Right lobe of liver (tissue), 6 donors: ENCODE data around the gene VENTX. TPM values are rescaled to one million over a fixed set of nuclear protein-coding genes. Genes with fewer than 3 reads are reported as not detected.
A peak's percentile ranks its signal among the peaks of the same experiment; 100 is the strongest.

Experiments
- ATAC-seq, 4 donors: fragments of 200-7000 bp; cut with Tn5 transposase; one replicate each; pipeline ENCODE4 v1.9.1; 2020; ENCODE audit warnings: mild to moderate bottlenecking in 4 of 4, moderate library complexity in 4 of 4
- DNase-seq, 3 donors: peaks; one replicate each; pipeline ENCODE4 v3.0.0-alpha.2; 2020
- H3K27ac ChIP-seq, 3 donors: fragments of 200-600 bp; one replicate each; pipeline ENCODE4 v1.8.0; 2022
- H3K27me3 ChIP-seq, 2 donors: fragments of 200-600 bp; one replicate each; pipeline ENCODE4 v1.8.0; 2022
- H3K36me3 ChIP-seq, 4 donors: fragments of 200-600 bp; sonication (generic) in 1 of 4; one replicate each; pipeline versions ENCODE4 v1.5.1 to v1.8.0; 2017 to 2022; ENCODE audit warnings: control low read depth in 1 of 4
- H3K4me1 ChIP-seq, 4 donors: fragments of 200-600 bp; sonication (generic) in 1 of 4; one replicate each; pipeline versions ENCODE4 v1.5.1 to v1.8.0; 2017 to 2022; ENCODE audit warnings: control low read depth in 1 of 4
- H3K4me3 ChIP-seq, 3 donors: fragments of 200-600 bp; one replicate each; pipeline ENCODE4 v1.8.0; 2022
- H3K9me3 ChIP-seq, 4 donors: fragments of 200-600 bp; sonication (generic) in 1 of 4; one replicate each; pipeline versions ENCODE4 v1.5.1 to v1.8.0; 2017 to 2022; ENCODE audit warnings: control low read depth in 1 of 4
- POLR2A ChIP-seq: fragments of 450-650 bp; IDR thresholded peaks from one replicate; pipeline ENCODE4 v1.6.1; 2017; ENCODE audit warnings: antibody characterized with exemption, mild to moderate bottlenecking
- WGBS: methylation state at CpG from one replicate; pipeline ENCODE4 v1.1.6; 2018; ENCODE audit warnings: low coverage, low lambda C conversion rate; ENCODE audit not compliant: insufficient coverage; ENCODE audit errors: missing lambda C conversion rate; 5-methylcytosine and 5-hydroxymethylcytosine counted together
- intact Hi-C, 2 donors: fragments of 100-400 bp; cut with DNase I; formaldehyde crosslinking; loops; one replicate each; pipeline versions ENCODE4 v1.11.2 to v1.14.1; 2022
- total RNA-seq, 6 experiments: library from RNA; depleted of rRNA in 2 of 6; stranded (reverse); fragments of >200 nt in 2 of 6; fragmentation: NEBNext Ultra II Directional in 3 of 6; extraction: Animal tissue kit (Norgen Biotek cat#: 25700) in 3 of 6; gene quantifications; one replicate each; pipeline versions ENCODE4 v1.1.0 to v1.2.4, GENCODE V29; 2016 to 2023
- TF ChIP-seq, protein P1 (sequence below), 4 donors: fragments of 200-600 bp in 3 of 4; fragments of 450-650 bp in 1 of 4; IDR thresholded peaks; one replicate each; pipeline versions ENCODE4 v1.5.1 to v1.8.0; 2016 to 2022; ENCODE audit warnings: antibody characterized with exemption in 4 of 4, mild to moderate bottlenecking in 2 of 4
- donor health status: DM: no; HTN: yes; CAD: no.
- donor health status: DM: no; HTN: no; CAD: no.
- donor health status: DM: no; HTN: no; CAD: no.
- donor health status: DM: no; HTN: yes; CAD: no.
- donor health status: DM: no; HTN: yes; CAD: no.

VENTX gene
- total RNA-seq, 6 experiments from 2014 or later = 0.09 to 0.38 (median 0.19) TPM

GRCh38 chr10:133224076-133224475 is 13.6 kb upstream of the VENTX start:
- ATAC-seq (no peak), DNase-seq (no peak)
- Histone ChIP-seq H3K4me1 (no peaks in the 10 kb centered on the region), H3K27me3 (peaks cover 0 to 4% of the 10 kb centered on the region in 2 donors), H3K27ac (no peak overlapping the region), H3K9me3 (no peaks in the 10 kb centered on the region), H3K4me3 (no peak overlapping the region), H3K36me3 (no peaks in the 10 kb centered on the region)
- 43% methylated on average over 8 of the region's 14 CpGs for WGBS
- TF ChIP-seq POLR2A = no peak
- TF ChIP-seq, protein P1, sequence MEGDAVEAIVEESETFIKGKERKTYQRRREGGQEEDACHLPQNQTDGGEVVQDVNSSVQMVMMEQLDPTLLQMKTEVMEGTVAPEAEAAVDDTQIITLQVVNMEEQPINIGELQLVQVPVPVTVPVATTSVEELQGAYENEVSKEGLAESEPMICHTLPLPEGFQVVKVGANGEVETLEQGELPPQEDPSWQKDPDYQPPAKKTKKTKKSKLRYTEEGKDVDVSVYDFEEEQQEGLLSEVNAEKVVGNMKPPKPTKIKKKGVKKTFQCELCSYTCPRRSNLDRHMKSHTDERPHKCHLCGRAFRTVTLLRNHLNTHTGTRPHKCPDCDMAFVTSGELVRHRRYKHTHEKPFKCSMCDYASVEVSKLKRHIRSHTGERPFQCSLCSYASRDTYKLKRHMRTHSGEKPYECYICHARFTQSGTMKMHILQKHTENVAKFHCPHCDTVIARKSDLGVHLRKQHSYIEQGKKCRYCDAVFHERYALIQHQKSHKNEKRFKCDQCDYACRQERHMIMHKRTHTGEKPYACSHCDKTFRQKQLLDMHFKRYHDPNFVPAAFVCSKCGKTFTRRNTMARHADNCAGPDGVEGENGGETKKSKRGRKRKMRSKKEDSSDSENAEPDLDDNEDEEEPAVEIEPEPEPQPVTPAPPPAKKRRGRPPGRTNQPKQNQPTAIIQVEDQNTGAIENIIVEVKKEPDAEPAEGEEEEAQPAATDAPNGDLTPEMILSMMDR (IDR thresholded peaks at IDR 0.05) = no peak
- intact Hi-C loops = no loop called here

DNA sequence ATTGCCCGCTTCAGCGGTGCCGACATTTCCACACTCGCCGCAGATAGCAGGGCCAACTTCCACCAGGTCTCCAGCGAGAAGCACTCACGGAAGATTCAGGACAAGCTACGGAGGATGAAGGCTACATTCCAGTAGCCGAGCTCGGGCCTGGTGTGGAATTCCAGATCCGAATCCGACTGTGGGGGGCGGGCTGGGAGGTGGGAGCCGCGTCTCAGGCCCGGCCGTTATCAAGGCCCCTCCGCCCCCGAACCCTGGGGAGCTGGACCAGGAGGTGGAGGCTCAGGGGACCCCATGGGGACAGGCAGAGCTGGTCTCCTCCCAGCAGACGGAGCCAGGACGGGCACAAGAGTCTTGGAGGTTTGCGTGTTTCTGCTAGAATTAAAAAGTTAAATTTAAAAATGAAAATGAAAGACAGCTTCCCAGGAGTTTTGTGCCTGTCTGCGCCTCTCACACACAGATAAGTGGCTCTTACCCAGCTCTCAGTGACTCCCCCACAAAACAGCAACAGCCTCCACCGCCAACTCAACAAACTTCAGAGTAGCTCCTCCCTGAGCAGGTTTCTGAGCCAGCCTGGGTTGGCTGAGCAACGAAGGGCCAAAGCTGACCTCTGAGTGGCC is 12.8 kb upstream of the VENTX start:
- 32% methylated on average over 5 of the region's 25 CpGs for WGBS
- peaks cover 0 to 9% of the 10 kb centered on the region in 2 donors for H3K27me3 ChIP-seq
- no peaks in the 10 kb centered on the region for H3K9me3 ChIP-seq
- H3K36me3 ChIP-seq = no peaks in the 10 kb centered on the region
- H3K4me3 ChIP-seq = no peak overlapping the region
- intact Hi-C loops = no loop called here
- TF ChIP-seq, protein P1 (IDR thresholded peaks at IDR 0.05) = no peak
- TF ChIP-seq POLR2A = no peak
- ATAC-seq (peak in 1 of 4 donors; percentile 14), DNase-seq (no peak)
- no peaks in the 10 kb centered on the region for H3K4me1 ChIP-seq
- H3K27ac ChIP-seq = no peak overlapping the region

DNA sequence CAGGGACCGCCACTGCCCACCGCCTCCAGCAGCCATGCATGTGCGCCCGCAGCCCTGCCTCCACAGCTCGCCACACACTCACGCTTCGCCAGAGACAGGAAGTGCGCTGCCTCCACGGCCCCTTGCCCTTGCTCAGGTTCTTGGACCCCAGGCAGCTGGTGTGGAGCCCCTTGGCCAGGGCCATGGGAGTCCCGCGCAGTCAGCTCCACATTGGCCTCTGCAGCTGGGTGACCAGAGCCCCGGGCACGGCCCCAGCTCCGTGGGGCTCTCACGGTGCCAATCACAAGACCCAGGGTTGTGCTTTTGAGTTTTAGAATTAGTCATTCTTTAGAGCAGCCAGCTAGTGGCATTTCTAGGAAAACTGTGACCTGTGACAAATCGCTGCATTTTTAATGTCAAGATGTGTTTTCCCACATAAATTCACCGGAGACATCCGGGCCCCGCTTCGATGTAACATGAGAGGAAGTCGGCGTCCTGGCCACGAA is 11.9 kb upstream of the VENTX start:
- Histone ChIP-seq H3K9me3 (no peaks in the 10 kb centered on the region), H3K4me1 (no peaks in the 10 kb centered on the region), H3K36me3 (no peaks in the 10 kb centered on the region), H3K4me3 (no peak overlapping the region), H3K27me3 (peaks cover 0 to 9% of the 10 kb centered on the region in 2 donors), H3K27ac (no peak overlapping the region)
- TF ChIP-seq POLR2A = no peak
- TF ChIP-seq, protein P1 (IDR thresholded peaks at IDR 0.05) = no peak
- WGBS = 71% methylated on average over 15 of the region's 23 CpGs
- ATAC-seq = no peak
- intact Hi-C loops = no loop called here
- no peak for DNase-seq

- Histone ChIP-seq H3K27ac (no peak overlapping the region), H3K9me3 (no peaks in the 10 kb centered on the region), H3K36me3 (no peaks in the 10 kb centered on the region), H3K4me3 (no peak overlapping the region), H3K4me1 (no peaks in the 10 kb centered on the region), H3K27me3 (peaks cover 0 to 9% of the 10 kb centered on the region in 2 donors)
- TF ChIP-seq, protein P1 (IDR thresholded peaks at IDR 0.05) = peak in 1 of 4 donors; percentile 16
- TF ChIP-seq POLR2A = no peak
- intact Hi-C loops = no loop called here
- no peak for DNase-seq
- WGBS = 50% methylated on average over 9 of the region's 30 CpGs
- peak; percentile 42 to 57 (median 54) for ATAC-seq
Observed at GRCh38 chr10:133226251-133226808, 11.3 kb upstream of the VENTX start.
